SK-N-SH treated with all-trans-retinoic acid at 6 μM for 48 hours (cell line): ENCODE measurements around the gene ARVCF.

Source experiments
- ATAC-seq: fragments of 200-7000 bp; cut with Tn5 transposase; 3 replicates; pipeline ENCODE4 v1.9.1; 2020; ENCODE audit warnings: mild to moderate bottlenecking, moderate library complexity
- ARNTL ChIP-seq: fragments of 450-650 bp; formaldehyde crosslinking; IDR thresholded peaks from 2 replicates; pipeline ENCODE4 v1.5.0; 2020; ENCODE audit warnings: low read depth, mild to moderate bottlenecking, moderate library complexity, borderline replicate concordance
- BACH2 ChIP-seq: fragments of 250-450 bp; sonication (Bioruptor Pico); IDR thresholded peaks from 2 replicates; pipeline ENCODE4 v1.9.0; 2021; ENCODE audit warnings: mild to moderate bottlenecking, borderline replicate concordance
- CREB5 ChIP-seq: fragments of 250-450 bp; sonication (Bioruptor Pico); IDR thresholded peaks from 2 replicates; pipeline ENCODE4 v1.5.1; 2020; ENCODE audit warnings: low read depth, mild to moderate bottlenecking, moderate library complexity
- CSDC2 ChIP-seq: fragments of 250-450 bp; sonication (Bioruptor Pico); IDR thresholded peaks from 2 replicates; pipeline ENCODE4 v1.5.0; 2020; ENCODE audit warnings: mild to moderate bottlenecking, moderate library complexity
- GLIS3 ChIP-seq: fragments of 250-450 bp; sonication (Bioruptor Pico); IDR thresholded peaks from 2 replicates; pipeline ENCODE4 v1.5.0; 2020; ENCODE audit warnings: mild to moderate bottlenecking, moderate library complexity
- ISL1 ChIP-seq: fragments of 250-450 bp; sonication (Bioruptor Pico); IDR thresholded peaks from 2 replicates; pipeline ENCODE4 v2.1.2; 2022; ENCODE audit warnings: mild to moderate bottlenecking, moderate library complexity
- OSR1 ChIP-seq: fragments of 250-450 bp; sonication (Bioruptor Pico); IDR thresholded peaks from 2 replicates; pipeline ENCODE4 v1.8.0; 2022; ENCODE audit warnings: moderate library complexity, mild to moderate bottlenecking, inconsistent platforms
- POU6F1 ChIP-seq: fragments of 250-450 bp; sonication (Bioruptor Pico); IDR thresholded peaks from 2 replicates; pipeline ENCODE4 v1.8.0; 2021; ENCODE audit warnings: low read depth, mild to moderate bottlenecking, moderate library complexity, borderline replicate concordance
- PPARA ChIP-seq: fragments of 250-450 bp; sonication (Bioruptor Pico); IDR thresholded peaks from 2 replicates; pipeline ENCODE4 v1.5.0; 2020; ENCODE audit warnings: mild to moderate bottlenecking, borderline replicate concordance
- SNAI2 ChIP-seq: fragments of 250-450 bp; sonication (Bioruptor Pico); IDR thresholded peaks from 2 replicates; pipeline ENCODE4 v1.5.0; 2020; ENCODE audit warnings: mild to moderate bottlenecking, moderate library complexity
- TOX ChIP-seq: fragments of 250-450 bp; sonication (Bioruptor Pico); IDR thresholded peaks from 2 replicates; pipeline ENCODE4 v1.8.0; 2021; ENCODE audit warnings: mild to moderate bottlenecking, moderate library complexity, borderline replicate concordance
- ZC3H10 ChIP-seq: fragments of 250-450 bp; sonication (Bioruptor Pico); IDR thresholded peaks from 2 replicates; pipeline ENCODE4 v1.5.1; 2021; ENCODE audit warnings: mild to moderate bottlenecking, moderate library complexity
- ZFP3 ChIP-seq: fragments of 250-450 bp; sonication (Bioruptor Pico); IDR thresholded peaks from 2 replicates; pipeline ENCODE4 v1.5.0; 2020; ENCODE audit warnings: mild to moderate bottlenecking, moderate library complexity
- ZFP30 ChIP-seq: fragments of 450-650 bp; formaldehyde crosslinking; IDR thresholded peaks from 2 replicates; pipeline ENCODE4 v1.5.0; 2022; ENCODE audit warnings: mild to moderate bottlenecking, moderate library complexity
- ZNF565 ChIP-seq: fragments of 450-650 bp; formaldehyde crosslinking; conservative IDR thresholded peaks from 2 replicates; pipeline ENCODE4 v1.5.0; 2020; ENCODE audit warnings: low read depth, mild to moderate bottlenecking, moderate library complexity
- ZNF70 ChIP-seq: fragments of 450-650 bp; formaldehyde crosslinking; IDR thresholded peaks from 2 replicates; pipeline ENCODE4 v1.5.0; 2020; ENCODE audit warnings: mild to moderate bottlenecking, moderate library complexity
- ZNF8 ChIP-seq: fragments of 450-650 bp; formaldehyde crosslinking; IDR thresholded peaks from 2 replicates; pipeline ENCODE4 v1.5.0; 2020; ENCODE audit warnings: mild to moderate bottlenecking, moderate library complexity
- TF ChIP-seq, protein P1 (sequence below): fragments of 250-450 bp; sonication (Bioruptor Pico); IDR thresholded peaks from 2 replicates; pipeline ENCODE4 v1.5.0; 2020; ENCODE audit warnings: mild to moderate bottlenecking, moderate library complexity
- TF ChIP-seq, protein P2 (sequence below): fragments of 250-450 bp; sonication (Bioruptor Pico); IDR thresholded peaks from 2 replicates; pipeline ENCODE4 v1.5.1; 2021; ENCODE audit warnings: mild to moderate bottlenecking, moderate library complexity

ARVCF gene

DNA sequence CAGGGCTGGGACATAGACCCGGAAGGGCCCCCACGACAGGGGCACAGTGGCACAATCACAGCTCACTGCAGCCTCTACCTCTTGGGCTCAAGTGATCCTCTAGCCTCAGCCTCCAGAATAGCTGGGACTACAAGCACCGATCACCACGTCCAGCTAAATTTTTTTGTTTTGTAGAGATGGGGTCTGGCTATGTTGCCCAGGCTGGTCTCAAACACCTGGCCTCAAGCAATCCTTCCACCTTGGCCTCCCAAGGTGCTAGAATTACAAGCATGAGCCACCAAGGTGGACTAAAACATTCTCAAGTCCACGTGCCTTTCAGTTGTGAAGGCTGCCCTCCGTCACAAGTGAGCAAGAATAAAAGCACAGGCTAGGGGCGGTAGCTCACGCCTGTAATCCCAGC lies 85.1 kb downstream of the ARVCF start:
- TF ChIP-seq ZNF8 (CRISPR knock-in tag) (no peak), CSDC2 (CRISPR knock-in tag) (no peak), ISL1 (CRISPR knock-in tag) (no peak), BACH2 (CRISPR knock-in tag) (no peak), ZFP3 (no peak), CREB5 (CRISPR knock-in tag) (no peak), ZFP30 (CRISPR knock-in tag) (no peak), ZC3H10 (CRISPR knock-in tag) (no peak), ZNF565 (CRISPR knock-in tag) (no peak), TOX (CRISPR knock-in tag) (no peak), GLIS3 (no peak)
- TF ChIP-seq, protein P1, sequence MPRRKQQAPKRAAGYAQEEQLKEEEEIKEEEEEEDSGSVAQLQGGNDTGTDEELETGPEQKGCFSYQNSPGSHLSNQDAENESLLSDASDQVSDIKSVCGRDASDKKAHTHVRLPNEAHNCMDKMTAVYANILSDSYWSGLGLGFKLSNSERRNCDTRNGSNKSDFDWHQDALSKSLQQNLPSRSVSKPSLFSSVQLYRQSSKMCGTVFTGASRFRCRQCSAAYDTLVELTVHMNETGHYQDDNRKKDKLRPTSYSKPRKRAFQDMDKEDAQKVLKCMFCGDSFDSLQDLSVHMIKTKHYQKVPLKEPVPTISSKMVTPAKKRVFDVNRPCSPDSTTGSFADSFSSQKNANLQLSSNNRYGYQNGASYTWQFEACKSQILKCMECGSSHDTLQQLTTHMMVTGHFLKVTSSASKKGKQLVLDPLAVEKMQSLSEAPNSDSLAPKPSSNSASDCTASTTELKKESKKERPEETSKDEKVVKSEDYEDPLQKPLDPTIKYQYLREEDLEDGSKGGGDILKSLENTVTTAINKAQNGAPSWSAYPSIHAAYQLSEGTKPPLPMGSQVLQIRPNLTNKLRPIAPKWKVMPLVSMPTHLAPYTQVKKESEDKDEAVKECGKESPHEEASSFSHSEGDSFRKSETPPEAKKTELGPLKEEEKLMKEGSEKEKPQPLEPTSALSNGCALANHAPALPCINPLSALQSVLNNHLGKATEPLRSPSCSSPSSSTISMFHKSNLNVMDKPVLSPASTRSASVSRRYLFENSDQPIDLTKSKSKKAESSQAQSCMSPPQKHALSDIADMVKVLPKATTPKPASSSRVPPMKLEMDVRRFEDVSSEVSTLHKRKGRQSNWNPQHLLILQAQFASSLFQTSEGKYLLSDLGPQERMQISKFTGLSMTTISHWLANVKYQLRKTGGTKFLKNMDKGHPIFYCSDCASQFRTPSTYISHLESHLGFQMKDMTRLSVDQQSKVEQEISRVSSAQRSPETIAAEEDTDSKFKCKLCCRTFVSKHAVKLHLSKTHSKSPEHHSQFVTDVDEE = no peak
- TF ChIP-seq, protein P2, sequence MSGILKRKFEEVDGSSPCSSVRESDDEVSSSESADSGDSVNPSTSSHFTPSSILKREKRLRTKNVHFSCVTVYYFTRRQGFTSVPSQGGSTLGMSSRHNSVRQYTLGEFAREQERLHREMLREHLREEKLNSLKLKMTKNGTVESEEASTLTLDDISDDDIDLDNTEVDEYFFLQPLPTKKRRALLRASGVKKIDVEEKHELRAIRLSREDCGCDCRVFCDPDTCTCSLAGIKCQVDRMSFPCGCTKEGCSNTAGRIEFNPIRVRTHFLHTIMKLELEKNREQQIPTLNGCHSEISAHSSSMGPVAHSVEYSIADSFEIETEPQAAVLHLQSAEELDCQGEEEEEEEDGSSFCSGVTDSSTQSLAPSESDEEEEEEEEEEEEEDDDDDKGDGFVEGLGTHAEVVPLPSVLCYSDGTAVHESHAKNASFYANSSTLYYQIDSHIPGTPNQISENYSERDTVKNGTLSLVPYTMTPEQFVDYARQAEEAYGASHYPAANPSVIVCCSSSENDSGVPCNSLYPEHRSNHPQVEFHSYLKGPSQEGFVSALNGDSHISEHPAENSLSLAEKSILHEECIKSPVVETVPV (CRISPR knock-in tag) = no peak
- no peak for ATAC-seq

DNA sequence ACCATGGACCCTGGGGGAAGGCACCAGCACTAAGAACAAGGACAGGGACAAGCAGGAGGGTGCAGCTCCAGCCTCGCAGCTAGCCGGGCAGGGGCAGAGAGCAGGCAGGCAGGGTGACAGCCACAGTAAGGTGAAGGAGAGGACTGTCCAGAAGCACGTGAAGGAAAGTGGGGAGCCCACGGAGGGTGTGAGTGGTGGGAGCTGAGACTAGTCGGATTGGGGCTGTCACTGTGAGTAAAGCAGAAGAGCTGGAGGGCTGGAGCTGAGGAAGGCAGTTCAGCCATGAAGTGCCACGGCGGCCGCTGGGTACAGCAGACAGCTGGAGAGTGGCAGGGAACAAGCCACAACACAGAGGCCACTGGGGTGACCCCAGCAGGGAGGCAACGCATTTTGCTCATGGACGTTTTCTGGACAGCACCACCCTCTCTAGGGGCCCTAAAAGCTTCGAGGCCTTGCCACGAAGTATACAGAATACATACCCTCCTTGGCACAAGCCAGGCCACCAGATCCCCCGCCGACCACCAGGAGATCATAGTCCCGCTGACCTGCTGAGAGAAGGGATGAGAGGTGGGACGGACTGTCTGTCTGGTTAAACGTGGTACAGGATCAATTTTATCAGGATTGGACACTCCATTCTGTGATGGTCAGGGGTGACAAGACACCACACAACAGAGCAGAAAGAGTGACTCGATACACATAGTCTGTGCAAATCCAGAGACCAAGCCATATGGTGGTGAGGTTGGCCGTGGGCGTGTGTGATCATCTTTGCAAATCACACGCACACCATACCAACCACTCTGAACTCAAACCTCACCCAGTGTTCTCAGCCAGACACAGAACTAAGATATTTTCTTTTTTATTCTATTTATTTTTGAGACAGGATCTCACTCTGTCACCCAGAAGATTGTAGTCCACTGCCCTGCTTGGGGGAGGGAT lies 85.8 kb downstream of the ARVCF start:
- TF ChIP-seq ZFP30 (CRISPR knock-in tag) = no peak
- TF ChIP-seq PPARA (CRISPR knock-in tag) = no peak
- TF ChIP-seq ZNF8 (CRISPR knock-in tag) = no peak
- TF ChIP-seq SNAI2 (CRISPR knock-in tag) = no peak
- no peak for TF ChIP-seq TOX (CRISPR knock-in tag)
- no peak for TF ChIP-seq ARNTL (CRISPR knock-in tag)
- no peak for TF ChIP-seq POU6F1 (CRISPR knock-in tag)
- TF ChIP-seq OSR1 (CRISPR knock-in tag) = no peak
- TF ChIP-seq, protein P2 (CRISPR knock-in tag) = no peak
- TF ChIP-seq ZNF70 (CRISPR knock-in tag) = no peak
- no peak for TF ChIP-seq GLIS3
- TF ChIP-seq, protein P1 = no peak
- no peak for ATAC-seq
